ENCODE results near the gene ANKRD40. TPM values are rescaled to one million over a fixed set of nuclear protein-coding genes. Genes with fewer than 3 reads are reported as not detected.
"Not testable (repeated sequence)": the region's sequence is repeated elsewhere in the genome, so short reads cannot be mapped to it uniquely, and the experiment has no call there.

The ANKRD40 gene
- polyA plus RNA-seq, 1 donor from 2014 or later: 4.5 TPM

- Mint-ChIP-seq H3K27me3 (no peaks in the 10 kb centered on the region), H3K27ac (peak overlapping the region; percentile 43 to 81 (median 60)), H3K36me3 (peaks cover 1% of the 10 kb centered on the region), H3K4me1 (peaks cover 28 to 44% (median 34%) of the 10 kb centered on the region in 3 donors), H3K4me3 (peak overlapping the region; percentile 90 to 99 (median 99)), H3K9me3 (no peaks in the 10 kb centered on the region)
These were observed 13.7 kb upstream of the ANKRD40 start for GRCh38 chr17:50721194-50722010.

GRCh38 chr17:50719924-50720794 is 12.4 kb upstream of the ANKRD40 start:
- H3K9me3 Mint-ChIP-seq: no peaks in the 10 kb centered on the region
- H3K27me3 Mint-ChIP-seq: no peaks in the 10 kb centered on the region
- peak overlapping the region; percentile 90 to 99 (median 99) for H3K4me3 Mint-ChIP-seq
- H3K4me1 Mint-ChIP-seq: peaks cover 26 to 41% (median 28%) of the 10 kb centered on the region in 3 donors
- peak overlapping the region; percentile 81 to 100 (median 98) for H3K27ac Mint-ChIP-seq
- peaks cover 1% of the 10 kb centered on the region for H3K36me3 Mint-ChIP-seq

GRCh38 chr17:50719144-50719923 is 11.6 kb upstream of the ANKRD40 start, which contains the start of gene LUC7L3:
LUC7L3 (plus strand) TSS chr17:50719603; CDS start chr17:50719733, 130 bp downstream.
- H3K27ac Mint-ChIP-seq: peak within 1 kb of the TSS; percentile 81 to 100 (median 98)
- no peaks in the 10 kb centered on the region for H3K9me3 Mint-ChIP-seq

GRCh38 chr17:50715471-50715870 is 7.8 kb upstream of the ANKRD40 start:
- peaks cover 1% of the 10 kb centered on the region for H3K36me3 Mint-ChIP-seq
- H3K4me1 Mint-ChIP-seq: peaks cover 3 to 16% (median 3%) of the 10 kb centered on the region in 3 donors
- no peaks in the 10 kb centered on the region for H3K9me3 Mint-ChIP-seq
- H3K27me3 Mint-ChIP-seq: no peaks in the 10 kb centered on the region
- H3K27ac Mint-ChIP-seq: peak overlapping the region in 1 of 3 donors; percentile 48
- peak overlapping the region in 1 of 4 donors; percentile 68 for H3K4me3 Mint-ChIP-seq

More at GRCh38 chr17:50719144-50719923, 11.6 kb upstream of the ANKRD40 start, which contains the start of gene LUC7L3:
- H3K4me3 Mint-ChIP-seq: peak within 1 kb of the TSS; percentile 90 to 99 (median 99)
- H3K36me3 Mint-ChIP-seq: peaks cover 1% of the 10 kb centered on the region
- H3K27me3 Mint-ChIP-seq: no peaks in the 10 kb centered on the region
- H3K4me1 Mint-ChIP-seq: peaks cover 24 to 41% (median 28%) of the 10 kb centered on the region in 3 donors

GRCh38 chr17:50712641-50713040 is 4.9 kb upstream of the ANKRD40 start:
- no peaks in the 10 kb centered on the region for H3K36me3 Mint-ChIP-seq
- H3K4me3 Mint-ChIP-seq: no peak overlapping the region
- H3K27me3 Mint-ChIP-seq: no peaks in the 10 kb centered on the region
- peaks cover 10 to 16% (median 13%) of the 10 kb centered on the region in 3 donors for H3K4me1 Mint-ChIP-seq
- H3K9me3 Mint-ChIP-seq: no peaks in the 10 kb centered on the region
- peak overlapping the region in 2 of 3 donors; percentile 18 to 54 for H3K27ac Mint-ChIP-seq

- peak overlapping the region in 2 of 3 donors; percentile 73 to 91 for H3K27ac Mint-ChIP-seq
- H3K9me3 Mint-ChIP-seq: no peaks in the 10 kb centered on the region
- peak overlapping the region in 2 of 4 donors; percentile 21 to 37 for H3K4me3 Mint-ChIP-seq
These were observed 2.9 kb upstream of the ANKRD40 start for GRCh38 chr17:50710650-50711049.

GRCh38 chr17:50710025-50710424 is 2.3 kb upstream of the ANKRD40 start:
- Mint-ChIP-seq H3K27me3 (no peaks in the 10 kb centered on the region), H3K27ac (peak overlapping the region; percentile 17 to 91 (median 73)), H3K4me1 (peaks cover 15 to 23% (median 17%) of the 10 kb centered on the region in 3 donors), H3K36me3 (no peaks in the 10 kb centered on the region), H3K4me3 (peak overlapping the region in 2 of 4 donors; percentile 31 to 76), H3K9me3 (no peaks in the 10 kb centered on the region)

More at GRCh38 chr17:50710650-50711049, 2.9 kb upstream of the ANKRD40 start:
- peaks cover 14 to 21% (median 14%) of the 10 kb centered on the region in 3 donors for H3K4me1 Mint-ChIP-seq
- H3K27me3 Mint-ChIP-seq: no peaks in the 10 kb centered on the region
- H3K36me3 Mint-ChIP-seq: no peaks in the 10 kb centered on the region

- Mint-ChIP-seq H3K4me1 (peaks cover 15 to 25% (median 18%) of the 10 kb centered on the region in 3 donors), H3K4me3 (peak overlapping the region in 2 of 4 donors; percentile 87 to 94), H3K27ac (peak overlapping the region in 2 of 3 donors; percentile 91 to 98)
- H3K27me3 Mint-ChIP-seq, H3K9me3 Mint-ChIP-seq, H3K36me3 Mint-ChIP-seq: not testable (repeated sequence)
These were observed 1.3 kb upstream of the ANKRD40 start for GRCh38 chr17:50709053-50709452.

GRCh38 chr17:50708050-50709000 is 611 bp upstream of the ANKRD40 start:
- peaks cover 2% of the 10 kb centered on the region for H3K36me3 Mint-ChIP-seq
- H3K4me3 Mint-ChIP-seq: peak overlapping the region; percentile 87 to 95 (median 92)
- H3K27ac Mint-ChIP-seq: peak overlapping the region; percentile 91 to 98 (median 98)
- H3K9me3 Mint-ChIP-seq: no peaks in the 10 kb centered on the region
- H3K27me3 Mint-ChIP-seq: no peaks in the 10 kb centered on the region
- peaks cover 20 to 33% (median 20%) of the 10 kb centered on the region in 3 donors for H3K4me1 Mint-ChIP-seq

GRCh38 chr17:50703162-50703561 is 4.6 kb downstream of the ANKRD40 start:
- H3K4me1 Mint-ChIP-seq: peaks cover 20 to 37% (median 24%) of the 10 kb centered on the region in 3 donors
- peaks cover 4% of the 10 kb centered on the region for H3K36me3 Mint-ChIP-seq
- H3K27me3 Mint-ChIP-seq: no peaks in the 10 kb centered on the region
- no peaks in the 10 kb centered on the region for H3K9me3 Mint-ChIP-seq
- H3K4me3 Mint-ChIP-seq: peak overlapping the region in 1 of 4 donors; percentile 44
- peak overlapping the region in 1 of 3 donors; percentile 76 for H3K27ac Mint-ChIP-seq

GRCh38 chr17:50699410-50699809 is 8.3 kb downstream of the ANKRD40 start:
- peaks cover 14 to 27% (median 15%) of the 10 kb centered on the region in 3 donors for H3K4me1 Mint-ChIP-seq
- H3K4me3 Mint-ChIP-seq: no peak overlapping the region
- no peak overlapping the region for H3K27ac Mint-ChIP-seq
- no peaks in the 10 kb centered on the region for H3K27me3 Mint-ChIP-seq
- H3K36me3 Mint-ChIP-seq: peaks cover 9% of the 10 kb centered on the region
- no peaks in the 10 kb centered on the region for H3K9me3 Mint-ChIP-seq

GRCh38 chr17:50697663-50698272 is 9.9 kb downstream of the ANKRD40 start:
- peaks cover 5% of the 10 kb centered on the region for H3K36me3 Mint-ChIP-seq
- H3K27ac Mint-ChIP-seq: peak overlapping the region in 2 of 3 donors; percentile 31 to 45
- H3K4me1 Mint-ChIP-seq: peaks cover 8 to 16% (median 10%) of the 10 kb centered on the region in 3 donors
- no peak overlapping the region for H3K4me3 Mint-ChIP-seq
- no peaks in the 10 kb centered on the region for H3K27me3 Mint-ChIP-seq
- no peaks in the 10 kb centered on the region for H3K9me3 Mint-ChIP-seq

- peak overlapping the region in 1 of 3 donors; percentile 45 for H3K27ac Mint-ChIP-seq
These were observed 10.7 kb downstream of the ANKRD40 start for GRCh38 chr17:50697062-50697461.

More at GRCh38 chr17:50697062-50697461, 10.7 kb downstream of the ANKRD40 start:
- Mint-ChIP-seq H3K36me3 (peaks cover 5% of the 10 kb centered on the region), H3K27me3 (no peaks in the 10 kb centered on the region), H3K4me3 (no peak overlapping the region), H3K4me1 (peaks cover 6 to 14% (median 10%) of the 10 kb centered on the region in 3 donors), H3K9me3 (no peaks in the 10 kb centered on the region)

Data from IgD-negative memory B cell (primary cell).